Activated T-helper 2 cell treated with anti-CD3 and anti-CD28 coated beads, Interferon-gamma antibody, Interleukin-2, Interleukin-4, amounts not matched to agents 10 μg/mL and 5 μg/mL and 100 μg/mL, durations not matched to agents 14 hours and 24 hours and 36 hours (primary cell): ENCODE data around the gene KAZN. TPM values are rescaled to one million over a fixed set of nuclear protein-coding genes. Genes with fewer than 3 reads are reported as not detected.

Experiments used
- DNase-seq: peaks from one replicate; pipeline ENCODE4 v3.0.0; 2021; ENCODE audit warnings: low spot score
- H3K27ac Mint-ChIP-seq: one replicate; pipeline ENCODE4 v1.8.0; 2021; ENCODE audit warnings: mixed read lengths
- H3K27me3 Mint-ChIP-seq: one replicate; pipeline ENCODE4 v1.8.0; 2021; ENCODE audit warnings: low read depth, mixed read lengths
- H3K36me3 Mint-ChIP-seq: one replicate; pipeline ENCODE4 v1.8.0; 2021; ENCODE audit warnings: low read depth, mixed read lengths
- H3K4me1 Mint-ChIP-seq: one replicate; pipeline ENCODE4 v1.8.0; 2021; ENCODE audit warnings: low read depth, mixed read lengths
- H3K4me3 Mint-ChIP-seq: one replicate; pipeline ENCODE4 v1.8.0; 2021; ENCODE audit warnings: low read depth, mild to moderate bottlenecking, moderate library complexity, mixed read lengths
- H3K9me3 Mint-ChIP-seq: one replicate; pipeline ENCODE4 v1.8.0; 2021; ENCODE audit warnings: mixed read lengths
- intact Hi-C: fragments of 100-400 bp; cut with micrococcal nuclease; formaldehyde crosslinking; loops from one replicate; pipeline ENCODE4 v1.15.1; 2023
- total RNA-seq: library from RNA; stranded (reverse); gene quantifications from 2 replicates; pipeline ENCODE4 v1.2.3, GENCODE V29; 2022

The KAZN gene
- total RNA-seq, 1 donor from 2014 or later = 0.68 TPM

- intact Hi-C loops = no loop called here
- Mint-ChIP-seq H3K4me1 (no peaks in the 10 kb centered on the region), H3K9me3 (peaks cover 6% of the 10 kb centered on the region), H3K27me3 (no peaks in the 10 kb centered on the region), H3K27ac (no peak overlapping the region), H3K36me3 (no peaks in the 10 kb centered on the region), H3K4me3 (no peak overlapping the region)
- no peak for DNase-seq
Observed at GRCh38 chr1:14705824-14706223, 107.3 kb downstream of the KAZN start.

GRCh38 chr1:14706631-14707030 is 108.1 kb downstream of the KAZN start:
- intact Hi-C loops = no loop called here
- H3K27me3 Mint-ChIP-seq = no peaks in the 10 kb centered on the region
- H3K27ac Mint-ChIP-seq = no peak overlapping the region
- no peaks in the 10 kb centered on the region for H3K36me3 Mint-ChIP-seq
- no peak for DNase-seq
- H3K4me3 Mint-ChIP-seq = no peak overlapping the region
- H3K9me3 Mint-ChIP-seq = peaks cover 6% of the 10 kb centered on the region
- H3K4me1 Mint-ChIP-seq = no peaks in the 10 kb centered on the region

- Mint-ChIP-seq H3K4me1 (no peaks in the 10 kb centered on the region), H3K27ac (no peak overlapping the region), H3K4me3 (no peak overlapping the region), H3K27me3 (no peaks in the 10 kb centered on the region), H3K36me3 (no peaks in the 10 kb centered on the region), H3K9me3 (peaks cover 6% of the 10 kb centered on the region)
- DNase-seq = no peak
- intact Hi-C loops = no loop called here
Observed at GRCh38 chr1:14707531-14708445, 109.3 kb downstream of the KAZN start.

- Mint-ChIP-seq H3K27me3 (no peaks in the 10 kb centered on the region), H3K4me3 (no peak overlapping the region), H3K27ac (no peak overlapping the region), H3K4me1 (no peaks in the 10 kb centered on the region), H3K36me3 (no peaks in the 10 kb centered on the region), H3K9me3 (peaks cover 6% of the 10 kb centered on the region)
- intact Hi-C loops = no loop called here
- no peak for DNase-seq
Observed at GRCh38 chr1:14710331-14710730, 111.8 kb downstream of the KAZN start.

- intact Hi-C loops = no loop called here
- H3K4me3 Mint-ChIP-seq = no peak overlapping the region
- no peak overlapping the region for H3K27ac Mint-ChIP-seq
Observed at GRCh38 chr1:14712136-14712535, 113.7 kb downstream of the KAZN start.

GRCh38 chr1:14713077-14713476 is 114.6 kb downstream of the KAZN start:
- no peaks in the 10 kb centered on the region for H3K36me3 Mint-ChIP-seq
- intact Hi-C loops = no loop called here
- DNase-seq = no peak
- no peak overlapping the region for H3K4me3 Mint-ChIP-seq
- no peak overlapping the region for H3K27ac Mint-ChIP-seq
- H3K9me3 Mint-ChIP-seq = no peaks in the 10 kb centered on the region
- H3K4me1 Mint-ChIP-seq = no peaks in the 10 kb centered on the region
- H3K27me3 Mint-ChIP-seq = no peaks in the 10 kb centered on the region

More at GRCh38 chr1:14712136-14712535, 113.7 kb downstream of the KAZN start:
- Mint-ChIP-seq H3K9me3 (no peaks in the 10 kb centered on the region), H3K36me3 (no peaks in the 10 kb centered on the region), H3K27me3 (no peaks in the 10 kb centered on the region), H3K4me1 (no peaks in the 10 kb centered on the region)
- no peak for DNase-seq

GRCh38 chr1:14715266-14715665 is 116.8 kb downstream of the KAZN start:
- Mint-ChIP-seq H3K9me3 (no peaks in the 10 kb centered on the region), H3K36me3 (no peaks in the 10 kb centered on the region), H3K4me1 (no peaks in the 10 kb centered on the region), H3K27me3 (no peaks in the 10 kb centered on the region), H3K27ac (no peak overlapping the region), H3K4me3 (no peak overlapping the region)
- intact Hi-C loops = no loop called here
- DNase-seq = no peak

GRCh38 chr1:14715802-14716201 is 117.3 kb downstream of the KAZN start:
- Mint-ChIP-seq H3K4me3 (no peak overlapping the region), H3K36me3 (no peaks in the 10 kb centered on the region), H3K9me3 (no peaks in the 10 kb centered on the region), H3K27ac (no peak overlapping the region), H3K4me1 (no peaks in the 10 kb centered on the region), H3K27me3 (no peaks in the 10 kb centered on the region)
- no peak for DNase-seq
- intact Hi-C loops = no loop called here

GRCh38 chr1:14716474-14716873 is 118.0 kb downstream of the KAZN start:
- H3K27ac Mint-ChIP-seq = no peak overlapping the region
- intact Hi-C loops = no loop called here
- H3K36me3 Mint-ChIP-seq = no peaks in the 10 kb centered on the region
- H3K4me3 Mint-ChIP-seq = no peak overlapping the region
- H3K27me3 Mint-ChIP-seq = no peaks in the 10 kb centered on the region
- DNase-seq = no peak
- H3K4me1 Mint-ChIP-seq = no peaks in the 10 kb centered on the region
- H3K9me3 Mint-ChIP-seq = no peaks in the 10 kb centered on the region

GRCh38 chr1:14718476-14718875 is 120.0 kb downstream of the KAZN start:
- Mint-ChIP-seq H3K36me3 (no peaks in the 10 kb centered on the region), H3K4me3 (no peak overlapping the region), H3K27me3 (no peaks in the 10 kb centered on the region), H3K27ac (no peak overlapping the region), H3K4me1 (no peaks in the 10 kb centered on the region), H3K9me3 (no peaks in the 10 kb centered on the region)
- no peak for DNase-seq
- intact Hi-C loops = no loop called here

- no peaks in the 10 kb centered on the region for H3K27me3 Mint-ChIP-seq
- DNase-seq = no peak
- intact Hi-C loops = no loop called here
- no peaks in the 10 kb centered on the region for H3K9me3 Mint-ChIP-seq
- H3K4me1 Mint-ChIP-seq = no peaks in the 10 kb centered on the region
- no peak overlapping the region for H3K4me3 Mint-ChIP-seq
- no peaks in the 10 kb centered on the region for H3K36me3 Mint-ChIP-seq
- no peak overlapping the region for H3K27ac Mint-ChIP-seq
Observed at GRCh38 chr1:14723401-14723800, 124.9 kb downstream of the KAZN start.

- Mint-ChIP-seq H3K36me3 (no peaks in the 10 kb centered on the region), H3K27me3 (no peaks in the 10 kb centered on the region), H3K4me3 (no peak overlapping the region), H3K4me1 (no peaks in the 10 kb centered on the region), H3K27ac (no peak overlapping the region), H3K9me3 (no peaks in the 10 kb centered on the region)
- DNase-seq = no peak
- intact Hi-C loops = no loop called here
Observed at GRCh38 chr1:14724246-14724645, 125.8 kb downstream of the KAZN start.

- no peaks in the 10 kb centered on the region for H3K4me1 Mint-ChIP-seq
- no peaks in the 10 kb centered on the region for H3K27me3 Mint-ChIP-seq
- intact Hi-C loops = no loop called here
Observed at GRCh38 chr1:14724678-14725077, 126.2 kb downstream of the KAZN start.

More at GRCh38 chr1:14724678-14725077, 126.2 kb downstream of the KAZN start:
- Mint-ChIP-seq H3K9me3 (no peaks in the 10 kb centered on the region), H3K4me3 (no peak overlapping the region), H3K27ac (no peak overlapping the region), H3K36me3 (no peaks in the 10 kb centered on the region)
- DNase-seq = no peak
